ENCODE measurements around the gene NOTCH3. TPM values are rescaled to one million over a fixed set of nuclear protein-coding genes. Genes with fewer than 3 reads are reported as not detected.

NOTCH3 gene
- total RNA-seq, 2 donors from 2014 or later = 4.4 to 10.5 TPM

DNA sequence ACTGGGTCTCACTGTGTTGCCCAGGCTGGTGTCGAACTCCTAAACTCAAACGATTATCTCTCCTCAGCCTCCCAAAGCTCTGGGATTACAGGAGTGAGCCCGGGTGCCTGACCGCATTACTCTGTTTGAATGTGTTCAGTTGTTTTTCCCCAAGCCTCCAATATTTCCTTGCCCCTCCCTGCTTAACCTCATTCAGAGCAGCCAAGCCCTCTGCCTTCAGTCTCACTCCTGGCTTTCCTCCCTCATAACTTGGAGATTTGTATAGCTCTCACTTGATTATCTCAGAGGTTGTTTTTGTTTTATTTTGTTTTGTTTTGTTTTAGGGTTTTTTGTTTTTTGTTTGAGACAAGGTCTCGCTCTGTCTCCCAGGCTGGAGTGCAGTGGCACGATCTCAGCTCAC, 20.0 kb upstream of the NOTCH3 start:
- Histone ChIP-seq H3K9me3 (no peaks in the 10 kb centered on the region), H3K27me3 (peaks cover 5% of the 10 kb centered on the region), H3K9ac (ENCODE audit: low read depth in 2 of 2, low read length in 2 of 2) (no peak overlapping the region), H3K36me3 (no peaks in the 10 kb centered on the region), H3K27ac (no peak overlapping the region), H3K4me3 (no peak overlapping the region), H3K4me1 (no peaks in the 10 kb centered on the region)
- no peak for DNase-seq
- intact Hi-C loops (cut with DNase I) = no loop called here
- TF ChIP-seq, protein P1, sequence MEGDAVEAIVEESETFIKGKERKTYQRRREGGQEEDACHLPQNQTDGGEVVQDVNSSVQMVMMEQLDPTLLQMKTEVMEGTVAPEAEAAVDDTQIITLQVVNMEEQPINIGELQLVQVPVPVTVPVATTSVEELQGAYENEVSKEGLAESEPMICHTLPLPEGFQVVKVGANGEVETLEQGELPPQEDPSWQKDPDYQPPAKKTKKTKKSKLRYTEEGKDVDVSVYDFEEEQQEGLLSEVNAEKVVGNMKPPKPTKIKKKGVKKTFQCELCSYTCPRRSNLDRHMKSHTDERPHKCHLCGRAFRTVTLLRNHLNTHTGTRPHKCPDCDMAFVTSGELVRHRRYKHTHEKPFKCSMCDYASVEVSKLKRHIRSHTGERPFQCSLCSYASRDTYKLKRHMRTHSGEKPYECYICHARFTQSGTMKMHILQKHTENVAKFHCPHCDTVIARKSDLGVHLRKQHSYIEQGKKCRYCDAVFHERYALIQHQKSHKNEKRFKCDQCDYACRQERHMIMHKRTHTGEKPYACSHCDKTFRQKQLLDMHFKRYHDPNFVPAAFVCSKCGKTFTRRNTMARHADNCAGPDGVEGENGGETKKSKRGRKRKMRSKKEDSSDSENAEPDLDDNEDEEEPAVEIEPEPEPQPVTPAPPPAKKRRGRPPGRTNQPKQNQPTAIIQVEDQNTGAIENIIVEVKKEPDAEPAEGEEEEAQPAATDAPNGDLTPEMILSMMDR (IDR thresholded peaks at IDR 0.05) = no peak

DNA sequence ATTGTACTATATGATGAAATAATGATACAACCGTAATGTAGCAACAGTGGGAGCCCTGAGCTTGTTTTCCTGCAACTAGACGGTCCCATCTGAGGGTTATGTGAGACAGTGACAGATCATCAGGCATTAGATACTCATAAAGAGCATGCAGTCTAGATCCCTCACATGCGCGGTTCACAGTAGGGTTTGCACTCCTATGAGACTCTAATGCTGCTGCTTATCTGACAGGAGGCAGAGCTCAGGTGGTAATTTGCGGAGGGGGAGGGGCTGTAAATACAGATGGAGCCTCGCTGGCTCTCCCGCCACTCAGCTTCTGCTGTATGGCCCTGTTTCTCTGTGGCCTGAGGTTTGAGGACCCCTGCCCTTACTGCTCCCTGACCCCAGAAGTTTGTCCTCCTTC, 17.7 kb upstream of the NOTCH3 start:
- Histone ChIP-seq H3K36me3 (no peaks in the 10 kb centered on the region), H3K27ac (no peak overlapping the region), H3K4me1 (no peaks in the 10 kb centered on the region), H3K9me3 (no peaks in the 10 kb centered on the region), H3K9ac (ENCODE audit: low read depth in 2 of 2, low read length in 2 of 2) (no peak overlapping the region), H3K27me3 (peaks cover under 1% of the 10 kb centered on the region), H3K4me3 (no peak overlapping the region)
- intact Hi-C loops (cut with DNase I) = no loop called here
- TF ChIP-seq, protein P1 (IDR thresholded peaks at IDR 0.05) = no peak
- no peak for DNase-seq

DNA sequence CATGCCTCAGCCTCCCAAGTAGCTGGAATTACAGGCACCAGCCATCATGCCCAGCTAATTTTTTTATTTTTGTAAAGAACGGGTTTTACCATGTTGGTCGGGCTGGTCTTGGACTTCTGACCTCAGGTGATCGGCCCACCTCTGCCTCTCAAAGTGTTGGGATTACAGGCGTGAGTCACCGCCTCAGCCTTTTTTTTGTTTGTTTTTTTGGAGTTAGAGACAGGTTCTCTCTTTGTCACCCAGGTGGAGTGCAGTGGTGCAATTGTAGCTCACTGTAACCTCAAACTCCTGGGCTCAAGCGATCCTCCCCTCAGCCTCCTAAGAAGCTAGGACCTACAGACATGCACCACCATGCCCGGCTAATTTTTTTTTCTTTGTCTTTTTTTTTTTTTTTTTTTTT, 15.6 kb upstream of the NOTCH3 start:
- Histone ChIP-seq H3K9me3 (no peaks in the 10 kb centered on the region), H3K4me3 (no peak overlapping the region), H3K27me3 (no peaks in the 10 kb centered on the region), H3K4me1 (no peaks in the 10 kb centered on the region), H3K9ac (ENCODE audit: low read depth in 2 of 2, low read length in 2 of 2) (no peak overlapping the region), H3K27ac (no peak overlapping the region), H3K36me3 (no peaks in the 10 kb centered on the region)
- no peak for DNase-seq
- intact Hi-C loops (cut with DNase I) = no loop called here
- TF ChIP-seq, protein P1 (IDR thresholded peaks at IDR 0.05) = no peak

DNA sequence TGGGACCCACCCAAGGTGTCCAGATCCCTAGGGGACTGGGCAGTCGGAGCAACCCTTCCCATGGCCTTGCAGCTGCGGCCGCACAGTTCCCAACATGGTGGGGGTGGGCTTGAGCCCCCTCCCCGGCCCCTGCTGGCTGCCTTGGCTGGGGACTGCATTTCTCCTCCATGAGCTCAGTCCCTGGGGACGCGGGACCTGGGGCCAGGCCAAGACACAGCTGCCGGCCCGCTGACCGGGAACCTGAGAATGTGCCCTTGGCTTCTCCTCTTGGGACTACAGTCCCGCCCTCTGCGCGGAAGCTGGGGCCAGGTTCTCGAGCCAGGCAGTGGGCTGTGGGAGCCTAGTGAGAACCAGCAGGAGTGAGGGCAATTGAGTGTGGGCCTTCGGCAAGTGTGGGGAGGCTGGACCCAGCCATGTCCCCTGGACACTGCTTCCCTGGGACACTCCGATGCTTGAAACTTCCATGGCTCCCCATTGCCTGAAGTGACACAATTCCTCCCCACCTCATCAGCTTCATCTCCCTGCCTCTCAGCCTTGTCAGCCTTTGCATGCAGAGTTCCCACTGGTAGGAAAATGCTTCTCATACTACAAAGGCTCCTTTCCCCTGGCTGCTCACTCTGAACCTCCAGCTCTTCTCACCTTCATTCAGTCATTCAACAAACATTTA, 13.1 kb upstream of the NOTCH3 start:
- Histone ChIP-seq H3K9ac (ENCODE audit: low read depth in 2 of 2, low read length in 2 of 2) (no peak overlapping the region), H3K4me3 (no peak overlapping the region), H3K36me3 (no peaks in the 10 kb centered on the region), H3K27ac (no peak overlapping the region), H3K9me3 (no peaks in the 10 kb centered on the region), H3K27me3 (no peaks in the 10 kb centered on the region), H3K4me1 (no peaks in the 10 kb centered on the region)
- TF ChIP-seq, protein P1 (IDR thresholded peaks at IDR 0.05) = no peak
- intact Hi-C loops (cut with DNase I) = no loop called here
- no peak for DNase-seq

DNA sequence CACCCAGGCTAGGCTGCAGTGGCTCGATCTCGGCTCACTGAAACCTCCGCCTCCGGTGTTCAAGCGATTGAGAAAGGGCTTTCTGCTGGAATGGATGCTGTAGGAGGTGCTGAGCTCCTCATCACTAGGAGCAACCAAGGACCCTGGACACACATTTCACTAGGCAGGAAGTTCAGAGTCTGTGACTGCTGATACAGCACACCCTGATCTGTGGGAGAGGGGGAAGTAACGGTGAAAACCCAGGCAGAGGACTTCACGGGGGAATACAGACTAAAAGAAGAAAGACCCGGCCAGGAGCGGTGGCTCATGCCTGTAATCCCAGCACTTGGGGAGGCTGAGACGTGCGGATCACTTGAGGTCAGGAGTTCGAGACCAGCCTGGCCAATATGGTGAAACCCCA, 11.9 kb upstream of the NOTCH3 start:
- no peak overlapping the region for H3K4me3 ChIP-seq
- no peaks in the 10 kb centered on the region for H3K4me1 ChIP-seq
- intact Hi-C loops (cut with DNase I) = no loop called here
- H3K27ac ChIP-seq = no peak overlapping the region
- TF ChIP-seq, protein P1 (IDR thresholded peaks at IDR 0.05) = no peak
- no peaks in the 10 kb centered on the region for H3K36me3 ChIP-seq
- no peak overlapping the region for H3K9ac ChIP-seq (ENCODE audit: low read depth in 2 of 2, low read length in 2 of 2)
- H3K9me3 ChIP-seq = no peaks in the 10 kb centered on the region
- DNase-seq = no peak
- no peaks in the 10 kb centered on the region for H3K27me3 ChIP-seq

Data from colonic mucosa (tissue), 4 donors.